NCI-H524 treated with DMSO at 0.1 percent for 48 hours (cell line): ENCODE measurements around the gene KCNK17.
"Not testable (repeated sequence)": the region's sequence is repeated elsewhere in the genome, so short reads cannot be mapped to it uniquely, and the experiment has no call there.

Experiments used
- DNase-seq: peaks from one replicate; lab custom pipeline; 2025; lab: John Stamatoyannopoulos, UW

Gene KCNK17

GRCh38 chr6:39302011-39302410 is 12.2 kb downstream of the KCNK17 start:
- DNase-seq, result no peak

GRCh38 chr6:39301606-39302005 is 12.6 kb downstream of the KCNK17 start:
- DNase-seq, result no peak

DNA sequence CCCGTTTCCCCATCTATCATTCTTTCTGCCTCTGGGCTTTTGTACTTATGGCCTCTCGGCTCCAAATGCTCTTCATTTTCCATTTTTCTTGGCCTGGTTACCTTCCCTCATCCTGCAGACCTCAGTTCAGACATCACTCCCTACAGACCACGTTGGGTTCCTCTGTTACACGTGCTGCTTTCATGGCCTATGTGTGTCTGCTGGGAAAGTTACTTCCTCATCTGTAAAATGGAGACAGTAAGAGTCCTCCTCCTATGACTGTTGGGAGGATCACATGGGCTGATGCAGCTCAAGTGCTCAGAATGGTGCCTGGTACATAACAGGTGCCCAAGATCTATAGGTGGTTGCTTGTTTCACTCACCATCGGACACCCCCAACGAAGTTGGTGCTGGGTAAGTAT is 13.5 kb downstream of the KCNK17 start:
- no peak for DNase-seq

- DNase-seq, result no peak
These were observed 16.2 kb downstream of the KCNK17 start for GRCh38 chr6:39298061-39298460.

- no peak for DNase-seq
These were observed 17.2 kb downstream of the KCNK17 start for GRCh38 chr6:39296745-39297640.

DNA sequence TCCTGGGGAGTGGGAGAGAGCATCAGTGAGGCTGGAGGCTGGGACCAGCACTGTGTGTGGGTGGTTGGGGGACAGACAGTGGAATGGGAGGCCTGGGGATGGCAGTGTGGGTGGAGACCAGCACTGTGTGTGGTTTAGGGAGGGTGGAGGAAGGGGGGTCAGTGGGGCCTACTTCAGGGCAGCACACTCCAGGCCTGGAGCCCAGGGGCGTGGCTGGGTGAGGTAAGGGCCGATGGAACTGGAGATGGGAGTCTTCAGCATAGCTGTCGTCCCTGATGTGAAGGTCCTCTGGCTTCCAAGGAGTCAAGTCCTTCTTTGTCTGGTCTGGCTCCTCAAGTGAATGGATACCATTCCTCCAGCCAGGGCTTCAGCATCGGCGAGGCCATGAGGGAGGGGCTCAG is 18.6 kb downstream of the KCNK17 start:
- DNase-seq, result no peak

DNA sequence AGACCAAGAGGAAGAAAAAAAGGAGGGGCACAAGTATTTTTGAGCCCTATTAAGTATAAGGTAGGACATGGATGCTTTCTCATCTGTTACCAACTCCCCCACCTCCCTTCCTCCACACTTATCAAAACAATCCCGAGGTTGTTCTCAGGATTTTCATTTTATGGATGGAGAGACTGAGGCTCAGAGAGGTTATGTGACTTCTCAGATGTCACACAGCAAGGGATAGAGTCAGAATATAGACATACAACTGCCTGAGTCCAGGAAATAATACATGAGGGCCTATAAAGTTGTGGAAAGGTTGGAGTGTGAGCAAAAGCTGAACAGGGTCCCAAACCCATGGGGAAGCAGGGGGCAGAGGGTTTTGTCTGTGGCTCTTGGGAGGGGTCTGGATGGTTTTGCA is 19.3 kb downstream of the KCNK17 start:
- DNase-seq, result no peak

- no peak for DNase-seq
These were observed 20.1 kb downstream of the KCNK17 start for GRCh38 chr6:39294133-39294532.

DNA sequence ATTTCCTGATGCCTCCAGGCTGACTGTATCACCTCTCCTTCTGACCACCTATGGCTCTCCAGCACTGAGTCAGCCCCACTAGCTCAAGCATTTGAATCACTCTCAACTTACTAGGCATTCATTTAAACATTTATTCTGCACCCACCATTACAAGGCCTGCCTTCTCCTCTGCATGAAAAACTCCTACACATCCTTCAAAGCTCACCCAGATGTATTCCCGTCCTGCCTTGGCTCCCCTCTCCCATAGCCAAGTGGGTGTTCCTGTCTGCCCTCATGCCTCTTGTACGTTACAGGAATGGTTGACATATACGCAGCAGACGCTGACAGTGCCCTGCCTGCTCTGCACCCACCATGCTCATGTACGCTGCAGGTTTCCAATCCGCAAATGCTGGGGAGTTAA is 21.6 kb downstream of the KCNK17 start:
- no peak for DNase-seq

DNA sequence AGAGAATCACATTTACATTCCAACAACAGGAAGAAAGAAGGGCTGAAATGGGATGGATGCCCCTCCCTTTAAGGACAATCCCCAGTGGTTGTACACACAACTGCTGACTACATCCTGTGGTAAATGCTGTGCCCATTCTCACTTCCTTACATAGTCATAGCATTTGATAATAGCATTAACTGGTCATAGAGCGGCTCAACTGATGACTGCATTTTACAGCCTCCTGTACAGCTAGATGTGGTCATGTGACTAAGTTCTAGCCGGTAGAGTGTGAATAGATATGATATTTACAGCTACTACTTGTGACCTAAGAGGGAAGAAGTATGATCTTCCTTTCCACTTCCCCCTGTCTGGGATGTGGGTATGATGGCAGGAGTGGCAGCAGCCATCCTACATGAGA is 24.7 kb downstream of the KCNK17 start:
- DNase-seq, result no peak

GRCh38 chr6:39287601-39288000 is 26.6 kb downstream of the KCNK17 start:
- no peak for DNase-seq

GRCh38 chr6:39286596-39286995 is 27.6 kb downstream of the KCNK17 start:
- not testable (repeated sequence) for DNase-seq

DNA sequence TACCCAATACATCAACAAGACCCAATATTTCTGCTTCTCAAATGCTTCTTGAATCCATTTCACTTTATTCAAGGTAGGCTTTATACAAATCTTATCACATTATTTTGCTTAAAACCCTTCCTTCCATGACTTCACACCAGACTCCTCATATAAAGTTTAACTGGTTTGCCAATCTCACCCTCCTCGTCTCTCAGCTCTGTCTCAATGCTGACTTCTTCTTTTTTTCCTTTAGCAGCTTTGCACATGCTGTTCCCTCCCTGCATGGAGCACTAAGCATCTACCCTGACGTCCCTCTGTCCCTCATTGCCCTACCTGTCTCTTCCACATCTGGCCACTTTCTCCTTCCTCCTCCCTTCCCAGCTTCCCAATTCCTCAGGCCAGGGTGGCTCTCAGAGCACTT is 31.4 kb downstream of the KCNK17 start:
- DNase-seq, result no peak

GRCh38 chr6:39281312-39281980 is 32.8 kb downstream of the KCNK17 start:
- no peak for DNase-seq

GRCh38 chr6:39280247-39280731 is 33.9 kb downstream of the KCNK17 start:
- no peak for DNase-seq

DNA sequence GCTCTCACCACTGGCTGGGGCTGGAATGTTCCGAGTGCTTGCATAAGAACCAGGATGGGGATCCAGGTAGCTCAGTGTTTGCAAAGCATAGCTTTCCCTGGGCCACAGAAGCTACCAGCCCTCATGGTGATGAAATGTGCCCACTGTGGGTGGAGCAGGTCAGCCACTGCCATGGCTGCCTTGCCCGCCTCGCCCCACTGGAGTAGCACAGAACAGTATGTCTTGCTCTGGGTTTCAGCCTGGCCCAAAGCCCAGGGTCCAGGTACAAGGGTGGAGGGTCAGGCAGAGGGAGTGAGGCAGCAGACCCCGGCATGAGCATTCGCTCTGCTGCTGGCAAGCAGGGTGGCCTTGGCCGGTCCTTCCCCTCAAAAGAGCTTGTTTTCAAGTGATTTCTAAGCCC is 34.7 kb downstream of the KCNK17 start:
- DNase-seq, result no peak

- DNase-seq, result no peak
These were observed 37.7 kb downstream of the KCNK17 start for GRCh38 chr6:39276379-39276995.

GRCh38 chr6:39274903-39275302 is 39.3 kb downstream of the KCNK17 start:
- DNase-seq, result no peak

DNA sequence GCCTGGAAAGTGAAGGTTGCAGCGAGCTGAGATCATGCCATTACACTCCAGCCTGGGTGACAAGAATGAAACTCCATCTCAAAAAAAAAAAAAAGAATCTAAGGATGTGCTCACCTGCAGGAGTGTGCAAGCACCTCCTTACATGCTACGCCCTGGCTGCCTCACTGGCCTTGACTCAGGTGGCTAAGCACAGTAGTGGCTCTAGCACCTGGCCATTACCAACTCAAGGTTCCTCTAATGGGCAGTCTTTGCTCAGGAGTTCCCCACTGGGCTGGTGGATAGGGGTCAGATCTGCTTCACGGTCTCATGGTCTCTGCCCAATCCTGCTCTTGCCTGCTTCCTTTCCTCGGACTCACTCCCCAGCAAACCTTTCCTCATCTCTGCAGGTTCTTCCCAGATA is 39.7 kb downstream of the KCNK17 start:
- DNase-seq, result no peak

- no peak for DNase-seq
These were observed 40.8 kb downstream of the KCNK17 start for GRCh38 chr6:39273406-39273821.

- DNase-seq, result no peak
These were observed 44.3 kb downstream of the KCNK17 start for GRCh38 chr6:39269961-39270360.

DNA sequence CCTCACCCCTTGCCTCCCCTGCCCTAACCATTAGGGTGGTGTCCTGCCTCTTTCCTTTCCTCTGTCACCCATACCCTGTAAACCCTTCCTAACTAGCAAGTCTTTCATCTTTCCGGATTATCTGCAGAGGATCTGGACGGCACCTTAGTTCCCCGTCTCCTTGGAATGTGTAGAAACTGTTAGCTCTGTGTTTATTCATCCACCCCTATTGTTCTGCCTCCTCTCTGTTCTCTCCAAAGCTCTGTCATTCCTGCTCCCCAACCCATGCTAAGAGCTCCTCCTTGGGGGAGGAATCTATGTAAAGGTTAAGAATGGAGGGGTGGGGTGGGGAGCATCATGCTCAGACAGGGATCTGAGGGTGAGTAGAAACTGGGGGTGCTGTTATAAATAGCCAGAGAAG is 45.5 kb downstream of the KCNK17 start:
- DNase-seq, result no peak

DNA sequence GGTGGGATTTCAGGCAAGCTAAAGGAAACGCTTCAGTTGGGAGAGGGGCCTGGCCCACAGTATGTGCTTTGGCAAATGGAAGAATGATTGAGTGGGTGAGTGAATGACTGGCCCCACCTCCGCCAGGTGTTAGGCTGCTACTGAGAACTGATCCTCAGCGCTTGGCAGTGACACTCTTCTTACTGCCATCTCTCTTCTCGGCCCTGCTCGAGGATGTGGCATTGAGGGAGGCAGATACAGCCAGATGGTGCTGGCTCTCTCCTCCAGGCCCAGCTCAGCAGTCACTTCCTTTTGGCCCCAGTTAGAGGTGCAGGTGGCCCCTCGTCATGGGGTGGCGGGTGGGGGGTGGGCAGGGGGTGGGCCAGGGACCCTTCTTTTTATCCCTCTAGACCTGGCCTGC is 46.0 kb downstream of the KCNK17 start:
- no peak for DNase-seq
